GM12878 (cell line): ENCODE data around the gene AIMP2. TPM values are rescaled to one million over a fixed set of nuclear protein-coding genes. Genes with fewer than 3 reads are reported as not detected.

Experiments used
- ATAC-seq: fragments of 200-7000 bp; cut with Tn5 transposase; 3 replicates; pipeline ENCODE4 v1.9.1; 2020; ENCODE audit warnings: mild to moderate bottlenecking, moderate library complexity
- BruUV-seq: library from RNA; stranded (reverse); fragments of 400-500 nt; replicated peaks from 2 replicates; lab custom pipeline; 2021; lab: Mats Ljungman, UMichigan
- CTCF ChIA-PET: fragments of 300-600 bp; sonication (Branson Sonifier 250); formaldehyde crosslinking; extraction: SDS; loops from one replicate; lab custom pipeline; 2021; ENCODE audit warnings: inconsistent platforms; lab: Yijun Ruan, JAX
- POLR2A ChIA-PET: fragments of 350-600 bp; formaldehyde crosslinking; extraction: SDS; loops from one replicate; lab custom pipeline; 2021; ENCODE audit warnings: inconsistent platforms; lab: Charles Lee
- RAD21 ChIA-PET: fragments of 300-600 bp; sonication (Branson Sonifier 250); formaldehyde crosslinking; loops from one replicate; lab custom pipeline; 2023; ENCODE audit warnings: antibody characterized with exemption; ENCODE audit not compliant: unreplicated experiment; lab: Charles Lee
- SMC1A ChIA-PET: fragments of 300-600 bp; sonication (Branson Sonifier 250); formaldehyde crosslinking; loops from one replicate; lab custom pipeline; 2023; ENCODE audit not compliant: unreplicated experiment, uncharacterized antibody; lab: Charles Lee
- DNase-seq: peaks from one replicate; pipeline ENCODE4 v3.0.0-alpha.2; 2011; ENCODE audit warnings: low read depth, low spot score
- FAIRE-seq: peaks from 3 replicates; lab custom pipeline; 2011; peaks lifted over from hg19 to GRCh38; lab: Jason Lieb, UNC
- H2AFZ ChIP-seq: 2 replicates; pipeline ENCODE4 v1.6.0; 2011; ENCODE audit warnings: low read depth, low read length, control low read depth; ENCODE audit not compliant: control insufficient read depth
- H3K27ac ChIP-seq: 2 replicates; pipeline ENCODE4 v1.5.1; 2011; ENCODE audit warnings: control low read depth; ENCODE audit not compliant: control insufficient read depth, insufficient read depth
- H3K27me3 ChIP-seq, 2 experiments: replicated peaks in 1 of 2; 2 replicates each; pipeline versions ENCODE4 v1.6.0 to v1.6.1; 2011; ENCODE audit warnings: low read length in 1 of 2; ENCODE audit not compliant: control insufficient read depth in 2 of 2, insufficient read depth in 2 of 2
- H3K36me3 ChIP-seq, 2 experiments: 2 replicates each; pipeline ENCODE4 v1.5.1; 2011; ENCODE audit warnings: low read length in 1 of 2; ENCODE audit not compliant: control insufficient read depth in 2 of 2, insufficient read depth in 2 of 2
- H3K4me1 ChIP-seq: 2 replicates; pipeline ENCODE4 v1.6.1; 2011; ENCODE audit warnings: mild to moderate bottlenecking, low read length, moderate library complexity, mixed read lengths; ENCODE audit not compliant: control insufficient read depth, insufficient read depth
- H3K4me2 ChIP-seq: 2 replicates; pipeline ENCODE4 v1.6.0; 2011; ENCODE audit warnings: control low read depth; ENCODE audit not compliant: control insufficient read depth, insufficient read depth
- H3K4me3 ChIP-seq: fragments of 200-600 bp; sonication (generic); 2 replicates; pipeline ENCODE4 v1.5.1; 2016
- H3K79me2 ChIP-seq: 2 replicates; pipeline ENCODE4 v1.6.0; 2011; ENCODE audit warnings: low read length; ENCODE audit not compliant: control insufficient read depth, insufficient read depth
- H3K9ac ChIP-seq: 2 replicates; pipeline ENCODE4 v1.8.0; 2011; ENCODE audit warnings: low read length, control low read depth, mixed read lengths; ENCODE audit not compliant: control insufficient read depth, insufficient read depth
- H3K9me3 ChIP-seq: replicated peaks from 3 replicates; pipeline ENCODE4 v1.5.1; 2011; ENCODE audit warnings: mild to moderate bottlenecking, low read length; ENCODE audit not compliant: control insufficient read depth, insufficient read depth
- H4K20me1 ChIP-seq: 2 replicates; pipeline ENCODE4 v1.6.0; 2011; ENCODE audit not compliant: control insufficient read depth, insufficient read depth
- GABPA ChIP-seq: IDR thresholded peaks from 2 replicates; pipeline ENCODE4 v1.6.1; 2014; ENCODE audit warnings: antibody characterized with exemption, low read depth, mild to moderate bottlenecking, inconsistent platforms
- HDAC6 ChIP-seq: fragments of 200-600 bp; sonication (generic); IDR thresholded peaks from one replicate; pipeline ENCODE4 v1.8.0; 2017; ENCODE audit warnings: antibody characterized with exemption; ENCODE audit not compliant: unreplicated experiment
- LARP7 ChIP-seq: fragments of 450-650 bp; IDR thresholded peaks from 2 replicates; pipeline ENCODE4 v1.6.1; 2017; ENCODE audit warnings: mild to moderate bottlenecking
- RAD21 ChIP-seq: IDR thresholded peaks from 2 replicates; pipeline ENCODE4 v1.6.1; 2011; ENCODE audit warnings: mild to moderate bottlenecking, low read depth, low read length, moderate library complexity; ENCODE audit not compliant: insufficient read depth
- RCOR1 ChIP-seq: conservative IDR thresholded peaks from 2 replicates; pipeline ENCODE4 v1.6.1; 2012; ENCODE audit warnings: low read depth, low read length, improper control_type of control experiment
- WGBS: methylation state at CpG from one replicate; pipeline ENCODE4 v1.1.6; 2016; ENCODE audit warnings: low lambda C conversion rate; ENCODE audit not compliant: insufficient replicate concordance, insufficient coverage; ENCODE audit errors: missing lambda C conversion rate; 5-methylcytosine and 5-hydroxymethylcytosine counted together
- in situ Hi-C: fragments of 300-500 bp; cut with MboI; formaldehyde crosslinking; loops from 9 replicates; pipeline ENCODE4 v1.14.3; 2018; ENCODE audit warnings: mixed read lengths
- intact Hi-C: fragments of 100-400 bp; cut with micrococcal nuclease; formaldehyde crosslinking; loops from one replicate; pipeline ENCODE4 v1.14.2; 2022; ENCODE audit not compliant: unreplicated experiment
- polyA plus RNA-seq, 11 experiments: library from polyadenylated mRNA; depleted of rRNA in 4 of 11; unstranded in 6 of 11; stranded (reverse) in 5 of 11; fragments of >200 nt; fragmentation: Nextera tagmentation in 4 of 11; fragmentation: Illumina TruSeq in 1 of 11; extraction: Ambion mirVana in 4 of 11; extraction: Trizol in 1 of 11; gene quantifications; 1 replicate in 1 of 11; 2 replicates in 10 of 11; pipeline versions ENCODE4 v1.2.1 to v1.2.3, GENCODE V29; 2011 to 2016; ENCODE audit warnings: inconsistent platforms in 2 of 11, missing spikeins in 2 of 11, low read depth in 1 of 11
- total RNA-seq, 4 experiments: library from RNA; depleted of rRNA in 3 of 4; stranded (reverse); fragments of >200 nt in 3 of 4; fragmentation: Illumina TruSeq in 1 of 4; extraction: Trizol in 1 of 4; gene quantifications; 2 replicates each; pipeline versions ENCODE4 v1.2.1 to v1.2.3, GENCODE V29; 2013 to 2021
- TF ChIP-seq, protein P1 (sequence below): fragments of 450-650 bp; IDR thresholded peaks from 2 replicates; pipeline ENCODE4 v1.6.1; 2017; ENCODE audit warnings: mild to moderate bottlenecking
- TF ChIP-seq, protein P2 (sequence below): fragments of 450-650 bp; formaldehyde crosslinking; IDR thresholded peaks from 2 replicates; pipeline ENCODE4 v1.4.0; 2022; ENCODE audit warnings: mild to moderate bottlenecking, moderate library complexity

Gene AIMP2
- total and polyA plus RNA-seq, 10 of the 15 experiments (the other 5 are each of a cell fraction or from before 2014, with no cell fraction given), result 46.7 to 130 (median 70.5) TPM

DNA sequence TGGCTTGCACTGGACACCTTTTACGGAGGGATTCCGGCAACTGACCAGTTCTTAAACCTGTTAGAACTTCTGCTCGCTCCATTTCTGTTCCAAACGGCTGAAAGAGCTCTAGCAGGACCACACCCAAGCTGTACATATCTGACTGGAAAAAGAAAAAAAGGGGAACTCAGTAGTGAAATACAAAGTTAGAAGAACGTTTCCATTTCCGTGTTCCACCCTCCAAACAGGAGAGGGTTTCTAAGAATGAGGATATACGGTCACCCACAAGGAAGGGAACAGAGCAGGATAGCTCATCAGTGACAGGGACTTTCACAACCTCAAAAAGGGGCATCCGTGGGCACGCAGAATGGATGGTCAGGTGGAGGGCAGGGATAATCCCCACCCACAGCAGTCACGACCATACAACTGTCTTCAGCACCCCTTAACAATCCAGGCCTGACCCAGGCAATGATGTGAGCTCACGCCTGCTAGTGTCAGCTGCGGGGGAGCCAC, 17.8 kb downstream of the AIMP2 start (continued):
- TF ChIP-seq HDAC6 (no peak), GABPA (no peak), RAD21 (no peak), LARP7 (no peak)
- TF ChIP-seq, protein P1, sequence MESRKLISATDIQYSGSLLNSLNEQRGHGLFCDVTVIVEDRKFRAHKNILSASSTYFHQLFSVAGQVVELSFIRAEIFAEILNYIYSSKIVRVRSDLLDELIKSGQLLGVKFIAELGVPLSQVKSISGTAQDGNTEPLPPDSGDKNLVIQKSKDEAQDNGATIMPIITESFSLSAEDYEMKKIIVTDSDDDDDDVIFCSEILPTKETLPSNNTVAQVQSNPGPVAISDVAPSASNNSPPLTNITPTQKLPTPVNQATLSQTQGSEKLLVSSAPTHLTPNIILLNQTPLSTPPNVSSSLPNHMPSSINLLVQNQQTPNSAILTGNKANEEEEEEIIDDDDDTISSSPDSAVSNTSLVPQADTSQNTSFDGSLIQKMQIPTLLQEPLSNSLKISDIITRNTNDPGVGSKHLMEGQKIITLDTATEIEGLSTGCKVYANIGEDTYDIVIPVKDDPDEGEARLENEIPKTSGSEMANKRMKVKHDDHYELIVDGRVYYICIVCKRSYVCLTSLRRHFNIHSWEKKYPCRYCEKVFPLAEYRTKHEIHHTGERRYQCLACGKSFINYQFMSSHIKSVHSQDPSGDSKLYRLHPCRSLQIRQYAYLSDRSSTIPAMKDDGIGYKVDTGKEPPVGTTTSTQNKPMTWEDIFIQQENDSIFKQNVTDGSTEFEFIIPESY, result 0 out of 2 replicates have a peak, but pooled peaks have one; percentile 45
- TF ChIP-seq, protein P2, sequence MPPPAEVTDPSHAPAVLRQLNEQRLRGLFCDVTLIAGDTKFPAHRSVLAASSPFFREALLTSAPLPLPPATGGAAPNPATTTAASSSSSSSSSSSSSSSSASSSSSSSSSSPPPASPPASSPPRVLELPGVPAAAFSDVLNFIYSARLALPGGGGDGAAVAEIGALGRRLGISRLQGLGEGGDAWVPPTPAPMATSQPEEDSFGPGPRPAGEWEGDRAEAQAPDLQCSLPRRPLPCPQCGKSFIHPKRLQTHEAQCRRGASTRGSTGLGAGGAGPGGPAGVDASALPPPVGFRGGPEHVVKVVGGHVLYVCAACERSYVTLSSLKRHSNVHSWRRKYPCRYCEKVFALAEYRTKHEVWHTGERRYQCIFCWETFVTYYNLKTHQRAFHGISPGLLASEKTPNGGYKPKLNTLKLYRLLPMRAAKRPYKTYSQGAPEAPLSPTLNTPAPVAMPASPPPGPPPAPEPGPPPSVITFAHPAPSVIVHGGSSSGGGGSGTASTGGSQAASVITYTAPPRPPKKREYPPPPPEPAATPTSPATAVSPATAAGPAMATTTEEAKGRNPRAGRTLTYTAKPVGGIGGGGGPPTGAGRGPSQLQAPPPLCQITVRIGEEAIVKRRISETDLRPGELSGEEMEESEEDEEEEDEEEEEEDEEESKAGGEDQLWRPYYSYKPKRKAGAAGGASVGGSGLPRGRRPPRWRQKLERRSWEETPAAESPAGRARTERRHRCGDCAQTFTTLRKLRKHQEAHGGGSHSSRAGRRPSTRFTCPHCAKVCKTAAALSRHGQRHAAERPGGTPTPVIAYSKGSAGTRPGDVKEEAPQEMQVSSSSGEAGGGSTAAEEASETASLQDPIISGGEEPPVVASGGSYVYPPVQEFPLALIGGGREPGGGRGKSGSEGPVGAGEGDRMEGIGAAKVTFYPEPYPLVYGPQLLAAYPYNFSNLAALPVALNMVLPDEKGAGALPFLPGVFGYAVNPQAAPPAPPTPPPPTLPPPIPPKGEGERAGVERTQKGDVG, result no peak

DNA sequence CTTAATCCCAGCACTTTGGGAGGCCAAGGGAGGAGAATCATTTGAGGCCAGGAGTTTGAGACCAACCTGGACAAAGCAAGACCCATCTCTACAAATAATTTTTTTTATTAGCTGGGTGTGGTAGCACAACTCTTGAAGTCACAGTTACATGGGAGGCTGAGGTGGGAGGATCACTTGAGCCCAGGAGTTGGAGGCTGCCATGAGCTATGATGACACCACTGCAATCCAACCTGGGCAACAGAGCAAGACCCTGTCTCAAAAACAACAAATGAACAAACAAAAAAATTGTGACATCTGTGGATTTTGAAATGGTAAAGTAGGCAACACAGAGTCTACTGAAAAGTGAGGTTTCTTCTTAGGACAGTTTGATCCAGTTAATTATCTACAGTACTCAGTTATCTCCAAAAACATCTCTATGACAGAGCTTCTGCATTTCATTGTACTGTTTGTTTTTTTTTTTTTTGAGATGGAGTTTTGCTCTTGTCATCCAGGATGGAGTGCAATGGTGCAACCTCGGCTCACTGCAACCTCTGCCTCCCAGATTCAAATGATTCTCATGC, 18.8 kb downstream of the AIMP2 start:
- TF ChIP-seq RCOR1, result no peak
- BruUV-seq, result no TSS peak
- H3K36me3 ChIP-seq, result peaks cover 14 to 32% of the 10 kb centered on the region in 2 experiments
- H4K20me1 ChIP-seq, result no peaks in the 10 kb centered on the region
- intact Hi-C loops, result no loop called here
- FAIRE-seq (no peak), ATAC-seq (no peak), DNase-seq (no peak)
- H3K79me2 ChIP-seq, result no peaks in the 10 kb centered on the region
- in situ Hi-C loops, result no loop called here
- POLR2A ChIA-PET, result interaction anchor here (0.9 to 2.1 kb wide), 2 partner anchors 13 to 19 kb away, joined by 4 to 9 read pairs; partner anchors contain the start of genes AIMP2 and PMS2
- no peak overlapping the region for H3K9ac ChIP-seq
- no peak overlapping the region for H3K27ac ChIP-seq
- RAD21 ChIA-PET, result no interaction called here
- SMC1A ChIA-PET, result interaction anchor here (0.6 to 2.2 kb wide), 3 partner anchors 33 to 1277 kb away, joined by 3 to 6 read pairs (median 3); no protein-coding TSS in a partner anchor
- H3K27me3 ChIP-seq, result no peaks in the 10 kb centered on the region
- H2AFZ ChIP-seq, result no peak overlapping the region
- WGBS, result 100% methylated on average over 1 of the region's 1 CpG
- peaks cover 13% of the 10 kb centered on the region for H3K4me1 ChIP-seq
- H3K9me3 ChIP-seq, result no peaks in the 10 kb centered on the region
- CTCF ChIA-PET, result interaction anchor here (0.7 to 1.5 kb wide), 2 partner anchors 19 to 107 kb away, joined by 3 to 4 read pairs; partner anchors contain the start of genes AIMP2 and PMS2
- no peak overlapping the region for H3K4me2 ChIP-seq
- no peak overlapping the region for H3K4me3 ChIP-seq
